HepG2 (cell line): ENCODE results near the gene CBX2. TPM values are rescaled to one million over a fixed set of nuclear protein-coding genes. Genes with fewer than 3 reads are reported as not detected.

Experiments
- AKNA ChIP-seq: sonication (generic); formaldehyde crosslinking; IDR thresholded peaks from 2 replicates; pipeline ENCODE4 v1.4.0; 2020; ENCODE audit warnings: missing genetic modification reagents, borderline replicate concordance
- ATF4 ChIP-seq, 2 experiments: fragments of 450-650 bp in 1 of 2; sonication (generic) in 1 of 2; formaldehyde crosslinking; IDR thresholded peaks; 2 replicates each; pipeline versions ENCODE4 v1.5.0 to v1.8.0; 2020 to 2022; ENCODE audit warnings: mild to moderate bottlenecking in 1 of 2, missing genetic modification reagents in 1 of 2
- BORCS8-MEF2B ChIP-seq: sonication (generic); formaldehyde crosslinking; IDR thresholded peaks from 2 replicates; pipeline ENCODE4 v1.8.0; 2022; ENCODE audit warnings: mild to moderate bottlenecking, missing genetic modification reagents
- ELF1 ChIP-seq: sonication (generic); formaldehyde crosslinking; IDR thresholded peaks from 2 replicates; pipeline ENCODE4 v1.4.0; 2020; ENCODE audit warnings: missing genetic modification reagents
- ISL2 ChIP-seq: sonication (generic); formaldehyde crosslinking; IDR thresholded peaks from 2 replicates; pipeline ENCODE4 v1.5.0; 2020; ENCODE audit warnings: missing genetic modification reagents
- MBNL3 ChIP-seq: fragments of 250-450 bp; sonication (Bioruptor Pico); conservative IDR thresholded peaks from 2 replicates; pipeline ENCODE4 v1.8.0; 2022; ENCODE audit warnings: mild to moderate bottlenecking, inconsistent platforms
- NFE2L2 ChIP-seq: fragments of 150-350 bp; IDR thresholded peaks from 2 replicates; pipeline ENCODE4 v1.6.1; 2014; ENCODE audit warnings: low read length
- POLR2A ChIP-seq, 2 experiments: IDR thresholded peaks; 2 replicates each; pipeline ENCODE4 v1.6.1; 2011; ENCODE audit warnings: low read depth in 2 of 2, low read length in 2 of 2, mild to moderate bottlenecking in 1 of 2, moderate library complexity in 1 of 2; ENCODE audit not compliant: insufficient read depth in 1 of 2
- RXRA ChIP-seq: sonication (generic); formaldehyde crosslinking; IDR thresholded peaks from 2 replicates; pipeline ENCODE4 v1.5.1; 2020; ENCODE audit warnings: missing genetic modification reagents
- SNAI1 ChIP-seq: sonication (generic); formaldehyde crosslinking; IDR thresholded peaks from 2 replicates; pipeline ENCODE4 v1.5.0; 2020; ENCODE audit warnings: mild to moderate bottlenecking, missing genetic modification reagents, borderline replicate concordance
- USF2 ChIP-seq, 2 experiments: sonication (generic) in 1 of 2; formaldehyde crosslinking in 1 of 2; IDR thresholded peaks; 2 replicates each; pipeline versions ENCODE4 v1.5.1 to v1.6.1; 2011 to 2020; ENCODE audit warnings: borderline replicate concordance in 1 of 2, low read depth in 1 of 2, low read length in 1 of 2, mild to moderate bottlenecking in 1 of 2, missing genetic modification reagents in 1 of 2, moderate library complexity in 1 of 2
- ZFX ChIP-seq: sonication (generic); formaldehyde crosslinking; IDR thresholded peaks from 2 replicates; pipeline ENCODE4 v1.4.0; 2020; ENCODE audit warnings: mild to moderate bottlenecking, low read depth, missing genetic modification reagents, moderate library complexity
- ZNF121 ChIP-seq: sonication (generic); formaldehyde crosslinking; IDR thresholded peaks from 2 replicates; pipeline ENCODE4 v1.5.0; 2020; ENCODE audit warnings: mild to moderate bottlenecking, missing genetic modification reagents
- ZNF609 ChIP-seq: sonication (generic); formaldehyde crosslinking; IDR thresholded peaks from 2 replicates; pipeline ENCODE4 v1.4.0; 2020; ENCODE audit warnings: mild to moderate bottlenecking, missing genetic modification reagents, borderline replicate concordance
- ZNF737 ChIP-seq: sonication (generic); formaldehyde crosslinking; IDR thresholded peaks from 2 replicates; pipeline ENCODE4 v1.5.0; 2020; ENCODE audit warnings: missing genetic modification reagents, mild to moderate bottlenecking, borderline replicate concordance
- polyA plus RNA-seq, 8 experiments: library from polyadenylated mRNA; depleted of rRNA in 3 of 8; stranded (reverse) in 7 of 8; unstranded in 1 of 8; fragments of >200 nt; fragmentation: Illumina TruSeq in 4 of 8; extraction: Trizol in 4 of 8; gene quantifications; 2 replicates each; pipeline versions ENCODE4 v1.2.1 to v1.2.3, GENCODE V29; 2011 to 2016; ENCODE audit warnings: low read depth in 4 of 8, missing spikeins in 1 of 8, mixed read lengths in 1 of 8; ENCODE audit not compliant: insufficient read depth in 1 of 8
- total RNA-seq, 5 experiments: library from RNA; depleted of rRNA; stranded (reverse); fragments of >200 nt; fragmentation: Illumina TruSeq; extraction: Trizol; gene quantifications; 2 replicates each; pipeline ENCODE4 v1.2.3, GENCODE V29; 2016; ENCODE audit warnings: low read depth in 1 of 5

CBX2 gene
- total and polyA plus RNA-seq, 2 of the 13 experiments (the other 11 are each of a cell fraction or from before 2014, with no cell fraction given) = 14.5 to 31.1 TPM

- TF ChIP-seq SNAI1 (CRISPR knock-in tag) = peak; percentile 73; the same call in 1 of the 2 replicates
- TF ChIP-seq AKNA (CRISPR knock-in tag) = no peak
- TF ChIP-seq ISL2 (CRISPR knock-in tag) = no peak
- TF ChIP-seq BORCS8-MEF2B (CRISPR knock-in tag) = peak; percentile 92
- TF ChIP-seq ELF1 (CRISPR knock-in tag) = peak; percentile 38; the same call in 1 of the 2 replicates
- TF ChIP-seq ZNF737 (CRISPR knock-in tag) = no peak
- TF ChIP-seq NFE2L2 = no peak
- TF ChIP-seq POLR2A (IDR thresholded peaks at IDR 0.05; ENCODE audit: insufficient read depth in 1 of 2, low read depth in 2 of 2, low read length in 2 of 2) = peak; percentile 52 to 88; a peak in 3 of 4 replicates
- TF ChIP-seq MBNL3 (CRISPR knock-in tag) = 0 out of 2 replicates have a peak, but pooled peaks have one; percentile 36
- TF ChIP-seq ZNF609 (CRISPR knock-in tag) = peak; percentile 90
- peak; percentile 94 for TF ChIP-seq RXRA (CRISPR knock-in tag)
- peak; percentile 92 for TF ChIP-seq ZFX (CRISPR knock-in tag)
- no peak for TF ChIP-seq ATF4 (CRISPR knock-in tag; IDR thresholded peaks at IDR 0.05)
- TF ChIP-seq USF2 (IDR thresholded peaks at IDR 0.05; ENCODE audit: low read depth, low read length) = no peak
- peak; percentile 78 for TF ChIP-seq USF2 (CRISPR knock-in tag; IDR thresholded peaks at IDR 0.05; ENCODE audit: borderline replicate concordance)
- TF ChIP-seq ZNF121 (CRISPR knock-in tag) = peak; percentile 80; the same call in 1 of the 2 replicates
These were observed 17.6 kb upstream of the CBX2 start (continued) for GRCh38 chr17:79760197-79760906.
